NT2/D1 (cell line): ENCODE data around the gene SEL1L3.

Experiments
- SUZ12 ChIP-seq: IDR thresholded peaks from 2 replicates; pipeline ENCODE4 v1.6.1; 2011; ENCODE audit not compliant: insufficient read length, insufficient read depth; ENCODE audit errors: extremely low read depth
- ZNF274 ChIP-seq: IDR thresholded peaks from 2 replicates; pipeline ENCODE4 v1.6.1; 2011; ENCODE audit warnings: mild to moderate bottlenecking, low read depth, low read length

DNA sequence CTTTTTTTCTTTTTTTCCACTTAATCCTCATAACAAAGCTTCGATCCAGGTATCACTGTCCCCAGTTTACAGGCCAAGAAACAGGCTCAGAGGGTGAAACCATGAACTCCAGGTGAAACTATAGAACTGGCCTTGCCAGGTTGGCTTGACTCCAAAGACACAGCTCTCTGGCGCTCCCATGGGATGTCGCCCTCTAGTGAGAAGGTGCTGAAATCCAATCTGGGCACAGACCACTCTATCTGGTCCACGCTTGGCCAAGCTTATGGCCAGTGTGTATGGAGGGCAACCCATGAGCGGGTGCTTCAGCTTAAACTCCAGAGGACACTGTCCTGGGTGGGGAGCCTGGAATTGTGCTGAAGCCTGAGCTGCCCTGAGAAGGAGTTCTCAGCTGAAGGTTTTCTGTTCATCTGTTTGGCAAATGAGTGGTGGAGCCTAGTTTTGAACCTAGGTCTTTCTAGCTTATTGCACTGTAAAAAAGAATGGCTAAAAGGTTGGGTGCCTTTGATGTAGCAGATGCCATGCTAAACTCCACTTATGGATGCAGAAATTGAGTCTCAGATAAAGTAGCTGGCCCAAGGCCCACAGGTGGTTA, 70.5 kb downstream of the SEL1L3 start:
- no peak for TF ChIP-seq SUZ12
- TF ChIP-seq ZNF274: no peak
